ENCODE measurements around the gene RPL18. TPM values are rescaled to one million over a fixed set of nuclear protein-coding genes. Genes with fewer than 3 reads are reported as not detected.
A peak's percentile ranks its signal among the peaks of the same experiment; 100 is the strongest.

Gene RPL18
- total and polyA plus RNA-seq, 9 of the 15 experiments (the other 6 are each of a cell fraction or from before 2014, with no cell fraction given): 312 to 2,635 (median 1,653) TPM

DNA sequence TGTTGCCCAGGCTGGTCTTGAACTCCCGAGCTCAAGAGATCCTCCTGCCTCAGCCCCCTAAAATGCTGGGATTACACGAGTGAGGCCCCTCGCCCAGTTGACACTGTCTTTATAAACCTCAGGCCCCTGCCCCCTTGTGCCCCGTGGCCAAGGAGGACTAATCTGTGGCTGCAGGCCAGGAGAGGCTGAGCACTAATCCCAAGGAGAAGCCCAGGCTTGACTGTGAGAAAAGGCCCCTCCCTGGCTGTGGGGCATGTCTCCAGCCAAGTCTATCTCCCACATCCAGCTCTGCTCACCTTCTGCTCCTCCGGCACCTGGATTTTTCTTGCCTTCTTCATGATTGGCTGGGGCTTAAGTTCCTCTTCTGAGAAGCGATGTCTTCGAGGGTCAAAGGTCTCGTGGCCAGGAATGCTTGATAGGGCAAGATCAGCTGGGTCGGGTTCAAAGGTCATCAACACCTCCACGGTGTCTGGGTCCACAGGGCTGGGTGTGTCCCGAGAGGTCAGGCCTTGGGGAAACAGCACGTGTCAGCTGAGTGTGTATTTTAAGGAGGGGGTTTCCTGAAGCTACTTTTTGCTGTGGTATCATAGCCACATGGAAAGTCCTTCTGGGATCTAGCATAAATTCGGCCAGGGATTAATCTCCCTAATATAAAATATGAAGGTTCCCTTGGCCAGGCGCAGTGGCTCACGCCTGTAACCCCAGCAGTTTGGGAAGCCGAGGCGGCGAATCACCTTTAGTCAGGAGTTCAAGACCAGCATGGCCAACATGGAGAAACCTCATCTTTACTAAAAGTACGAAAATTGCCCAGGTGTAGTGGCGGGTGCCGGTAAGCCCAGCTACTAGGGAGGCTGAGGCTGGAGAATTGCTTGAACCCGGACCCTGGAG is 14.4 kb upstream of the RPL18 start:
- peak; percentile 88 for FAIRE-seq
- peak overlapping the region; percentile 59 to 61 for H3K9ac ChIP-seq (ENCODE audit: insufficient read depth in 1 of 2, low read depth in 2 of 2, low read length in 2 of 2)
- TF ChIP-seq BHLHE40 (IDR thresholded peaks at IDR 0.05; ENCODE audit: low read length): peak; percentile 71
- no peak for TF ChIP-seq SREBF2 (CRISPR knock-in tag; IDR thresholded peaks at IDR 0.05)
- TF ChIP-seq ZNF766 (CRISPR knock-in tag; conservative IDR thresholded peaks at IDR 0.05): 0 out of 2 replicates have a peak, but pooled peaks have one; percentile 37
- TF ChIP-seq, protein P1, sequence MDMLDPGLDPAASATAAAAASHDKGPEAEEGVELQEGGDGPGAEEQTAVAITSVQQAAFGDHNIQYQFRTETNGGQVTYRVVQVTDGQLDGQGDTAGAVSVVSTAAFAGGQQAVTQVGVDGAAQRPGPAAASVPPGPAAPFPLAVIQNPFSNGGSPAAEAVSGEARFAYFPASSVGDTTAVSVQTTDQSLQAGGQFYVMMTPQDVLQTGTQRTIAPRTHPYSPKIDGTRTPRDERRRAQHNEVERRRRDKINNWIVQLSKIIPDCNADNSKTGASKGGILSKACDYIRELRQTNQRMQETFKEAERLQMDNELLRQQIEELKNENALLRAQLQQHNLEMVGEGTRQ (CRISPR knock-in tag; IDR thresholded peaks at IDR 0.05): peak; percentile 32; the same call in 1 of the 2 replicates
- TF ChIP-seq, protein P2, sequence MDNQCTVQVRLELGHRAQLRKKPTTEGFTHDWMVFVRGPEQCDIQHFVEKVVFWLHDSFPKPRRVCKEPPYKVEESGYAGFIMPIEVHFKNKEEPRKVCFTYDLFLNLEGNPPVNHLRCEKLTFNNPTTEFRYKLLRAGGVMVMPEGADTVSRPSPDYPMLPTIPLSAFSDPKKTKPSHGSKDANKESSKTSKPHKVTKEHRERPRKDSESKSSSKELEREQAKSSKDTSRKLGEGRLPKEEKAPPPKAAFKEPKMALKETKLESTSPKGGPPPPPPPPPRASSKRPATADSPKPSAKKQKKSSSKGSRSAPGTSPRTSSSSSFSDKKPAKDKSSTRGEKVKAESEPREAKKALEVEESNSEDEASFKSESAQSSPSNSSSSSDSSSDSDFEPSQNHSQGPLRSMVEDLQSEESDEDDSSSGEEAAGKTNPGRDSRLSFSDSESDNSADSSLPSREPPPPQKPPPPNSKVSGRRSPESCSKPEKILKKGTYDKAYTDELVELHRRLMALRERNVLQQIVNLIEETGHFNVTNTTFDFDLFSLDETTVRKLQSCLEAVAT (IDR thresholded peaks at IDR 0.05): no peak
- peak; percentile 49 to 82; a peak in 3 of 4 replicates for TF ChIP-seq TBL1XR1 (IDR thresholded peaks at IDR 0.05; ENCODE audit: low read length in 2 of 2)
- TF ChIP-seq, protein P3, sequence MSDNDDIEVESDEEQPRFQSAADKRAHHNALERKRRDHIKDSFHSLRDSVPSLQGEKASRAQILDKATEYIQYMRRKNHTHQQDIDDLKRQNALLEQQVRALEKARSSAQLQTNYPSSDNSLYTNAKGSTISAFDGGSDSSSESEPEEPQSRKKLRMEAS (CRISPR knock-in tag; IDR thresholded peaks at IDR 0.05): 0 out of 2 replicates have a peak, but pooled peaks have one; percentile 53
- 0 out of 2 replicates have a peak, but pooled peaks have one; percentile 51 for TF ChIP-seq TCF3 (CRISPR knock-in tag; IDR thresholded peaks at IDR 0.05)
- peak; percentile 57 for TF ChIP-seq CTBP1 (IDR thresholded peaks at IDR 0.05; ENCODE audit: borderline replicate concordance)
- TF ChIP-seq ZKSCAN1 (IDR thresholded peaks at IDR 0.05; ENCODE audit: low read depth, low read length): no peak
- TF ChIP-seq ZEB2 (IDR thresholded peaks at IDR 0.05): peak; percentile 82
- TF ChIP-seq, protein P4, sequence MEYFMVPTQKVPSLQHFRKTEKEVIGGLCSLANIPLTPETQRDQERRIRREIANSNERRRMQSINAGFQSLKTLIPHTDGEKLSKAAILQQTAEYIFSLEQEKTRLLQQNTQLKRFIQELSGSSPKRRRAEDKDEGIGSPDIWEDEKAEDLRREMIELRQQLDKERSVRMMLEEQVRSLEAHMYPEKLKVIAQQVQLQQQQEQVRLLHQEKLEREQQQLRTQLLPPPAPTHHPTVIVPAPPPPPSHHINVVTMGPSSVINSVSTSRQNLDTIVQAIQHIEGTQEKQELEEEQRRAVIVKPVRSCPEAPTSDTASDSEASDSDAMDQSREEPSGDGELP (CRISPR knock-in tag; IDR thresholded peaks at IDR 0.05; ENCODE audit: borderline replicate concordance): peak; percentile 99
- no peak for TF ChIP-seq RBM22 (IDR thresholded peaks at IDR 0.05; ENCODE audit: low read depth, low read length, poor library complexity, severe bottlenecking)
- TF ChIP-seq ZFX (CRISPR knock-in tag; IDR thresholded peaks at IDR 0.05): peak; percentile 35; the same call in 1 of the 2 replicates
- peak; percentile 44; the same call in 1 of the 2 replicates for TF ChIP-seq POLR2AphosphoS5 (IDR thresholded peaks at IDR 0.05; ENCODE audit: control insufficient read depth, insufficient read depth, low read depth, low read length)
- TF ChIP-seq FOXK2 (conservative IDR thresholded peaks at IDR 0.05 in 1 of 2, IDR thresholded peaks at IDR 0.05 in 1 of 2; ENCODE audit: low read depth in 2 of 2): peak in 1 of 2 experiments; percentile 11; a peak in 1 of 4 replicates
- peak; percentile 75 for TF ChIP-seq TEAD4 (IDR thresholded peaks at IDR 0.05; ENCODE audit: low read length)
- TF ChIP-seq TEAD4 (CRISPR knock-in tag; IDR thresholded peaks at IDR 0.05; ENCODE audit: borderline replicate concordance): no peak

More for the DNA sequence above, 14.4 kb upstream of the RPL18 start:
- intact Hi-C loops (cut with micrococcal nuclease) (no loop called here), in situ Hi-C loops (cut with MboI) (no loop called here)
- WGBS (ENCODE audit: insufficient coverage, low coverage, missing lambda C conversion rate): 23% methylated on average over 22 of the region's 22 CpGs
- POLR2A ChIA-PET: interaction anchor here (0.5 to 2.4 kb wide), 13 partner anchors 9 to 1654 kb away, joined by 3 to 18 read pairs (median 3); partner anchors contain the start of genes DHDH, RPL18, SPACA4 and SPHK2
- H3K4me2 ChIP-seq (ENCODE audit: insufficient read depth, low read length): peak overlapping the region; percentile 83
- H3K4me1 ChIP-seq (replicated peaks in 1 of 2; ENCODE audit: control insufficient read depth in 2 of 2, insufficient read depth in 2 of 2, low read length in 2 of 2): peaks cover 36 to 85% of the 10 kb centered on the region in 2 experiments
- BruUV-seq (replicated peaks): no TSS peak
- no peaks in the 10 kb centered on the region for H3K9me3 ChIP-seq (replicated peaks; ENCODE audit: control insufficient read depth, insufficient read depth, low read depth, low read length)
- DNase-seq (ENCODE audit: extremely low read depth in 1 of 4, low spot score in 3 of 4): peak; percentile 49 to 92 (median 56)
- CTCF ChIA-PET (ENCODE audit: low intra/inter-chr PET ratio): no interaction called here
- H3K4me3 ChIP-seq: no peak overlapping the region
- H3K36me3 ChIP-seq (ENCODE audit: control insufficient read depth, insufficient read depth, low read length): peaks cover 2% of the 10 kb centered on the region; the same call in 1 of the 3 replicates
- H3K27me3 ChIP-seq (ENCODE audit: control insufficient read depth in 2 of 2, insufficient read depth in 2 of 2, low read length in 2 of 2): no peaks in the 10 kb centered on the region
- H2AFZ ChIP-seq (ENCODE audit: low read depth, low read length): peak overlapping the region; percentile 86; the same call in 1 of the 2 replicates
- peaks cover 10% of the 10 kb centered on the region; the same call in 2 of the 3 replicates for H3K79me2 ChIP-seq (ENCODE audit: control insufficient read depth, insufficient read depth, low read length)
- no peak for ATAC-seq
- H3K27ac ChIP-seq (ENCODE audit: extremely low read depth, low read depth, low read length): peak overlapping the region; percentile 88
- no peaks in the 10 kb centered on the region for H4K20me1 ChIP-seq (replicated peaks; ENCODE audit: control insufficient read depth, insufficient read depth, low read length)
- H3K9me1 ChIP-seq (ENCODE audit: control insufficient read depth, insufficient read depth, low read length): peaks cover 4% of the 10 kb centered on the region

All from K562 (cell line).